AG09309 (cell line): ENCODE measurements around the gene NOXRED1.
A peak's percentile ranks its signal among the peaks of the same experiment; 100 is the strongest.

Experiments used
- DNase-seq: peaks from one replicate; pipeline ENCODE4 v3.0.0-alpha.2; 2010; ENCODE audit warnings: low read depth
- H3K4me3 ChIP-seq: 2 replicates; pipeline ENCODE4 v1.5.1; 2011; ENCODE audit warnings: mild to moderate bottlenecking, low read depth, low read length, moderate library complexity; ENCODE audit not compliant: control insufficient read depth
- CTCF ChIP-seq: IDR thresholded peaks from 2 replicates; pipeline ENCODE4 v1.5.1; 2011; ENCODE audit warnings: mild to moderate bottlenecking, low read depth, low read length, inconsistent platforms; ENCODE audit not compliant: insufficient read depth, control insufficient read depth; ENCODE audit errors: missing control alignments

Gene NOXRED1

GRCh38 chr14:77409131-77409533, 14.2 kb downstream of the NOXRED1 start:
- no peak overlapping the region for H3K4me3 ChIP-seq
- no peak for DNase-seq
- TF ChIP-seq CTCF = peak; percentile 33

GRCh38 chr14:77407158-77407557, 16.2 kb downstream of the NOXRED1 start:
- no peak for TF ChIP-seq CTCF
- DNase-seq = peak; percentile 4
- no peak overlapping the region for H3K4me3 ChIP-seq

- no peak for DNase-seq
- no peak for TF ChIP-seq CTCF
Observed at GRCh38 chr14:77406718-77407117, 16.6 kb downstream of the NOXRED1 start.

GRCh38 chr14:77406086-77406485, 17.2 kb downstream of the NOXRED1 start:
- TF ChIP-seq CTCF = no peak
- H3K4me3 ChIP-seq = no peak overlapping the region
- no peak for DNase-seq

More at GRCh38 chr14:77406718-77407117, 16.6 kb downstream of the NOXRED1 start:
- H3K4me3 ChIP-seq = no peak overlapping the region

- TF ChIP-seq CTCF = no peak
- H3K4me3 ChIP-seq = no peak overlapping the region
Observed at GRCh38 chr14:77403768-77404167, 19.6 kb downstream of the NOXRED1 start.

GRCh38 chr14:77400216-77400615, 23.1 kb downstream of the NOXRED1 start:
- H3K4me3 ChIP-seq = no peak overlapping the region
- TF ChIP-seq CTCF = no peak
- DNase-seq = no peak

More at GRCh38 chr14:77403768-77404167, 19.6 kb downstream of the NOXRED1 start:
- DNase-seq = no peak

GRCh38 chr14:77390188-77390587, 33.1 kb downstream of the NOXRED1 start:
- TF ChIP-seq CTCF = no peak
- no peak for DNase-seq
- no peak overlapping the region for H3K4me3 ChIP-seq
